Uterus (tissue), 4 donors: Measurements from ENCODE around the gene SV2B. TPM values are rescaled to one million over a fixed set of nuclear protein-coding genes. Genes with fewer than 3 reads are reported as not detected.

Source experiments
- DNase-seq, 2 donors: peaks; one replicate each; pipeline ENCODE4 v3.0.0-alpha.2; 2019 to 2020
- H3K27ac ChIP-seq, 2 donors: fragments of 200-600 bp; sonication (generic); 1 replicate in 1 of 2; 2 replicates in 1 of 2; pipeline ENCODE4 v1.5.1; 2016 to 2018
- H3K27me3 ChIP-seq, 2 donors: fragments of 200-600 bp; sonication (generic); one replicate each; pipeline ENCODE4 v1.5.1; 2018 to 2019; ENCODE audit warnings: control low read depth in 1 of 2
- H3K36me3 ChIP-seq, 2 donors: fragments of 200-600 bp; sonication (generic); one replicate each; pipeline ENCODE4 v1.5.1; 2019; ENCODE audit warnings: control low read depth in 1 of 2
- H3K4me1 ChIP-seq, 2 donors: fragments of 200-600 bp; sonication (generic); one replicate each; pipeline ENCODE4 v1.5.1; 2018 to 2019; ENCODE audit warnings: control low read depth in 1 of 2
- H3K4me3 ChIP-seq, 2 donors: fragments of 200-600 bp; sonication (generic); 1 replicate in 1 of 2; 2 replicates in 1 of 2; pipeline ENCODE4 v1.5.1; 2018 to 2019; ENCODE audit warnings: mild to moderate bottlenecking in 1 of 2
- H3K9me3 ChIP-seq, 2 donors: fragments of 200-600 bp; sonication (generic); one replicate each; pipeline ENCODE4 v1.5.1; 2019; ENCODE audit warnings: control low read depth in 1 of 2
- CTCF ChIP-seq, 4 experiments: fragments of 200-600 bp in 2 of 4; fragments of 450-650 bp in 2 of 4; sonication (generic) in 2 of 4; IDR thresholded peaks; one replicate each; pipeline ENCODE4 v1.5.1; 2016 to 2019; ENCODE audit warnings: antibody characterized with exemption in 4 of 4, mild to moderate bottlenecking in 2 of 4, moderate library complexity in 1 of 4
- POLR2A ChIP-seq, 2 donors: fragments of 450-650 bp; IDR thresholded peaks; one replicate each; pipeline ENCODE4 v1.6.1; 2016; ENCODE audit warnings: antibody characterized with exemption in 2 of 2, mild to moderate bottlenecking in 1 of 2, moderate library complexity in 1 of 2
- intact Hi-C: fragments of 100-400 bp; cut with DNase I; formaldehyde crosslinking; loops from one replicate; pipeline ENCODE4 v1.15.1; 2023; ENCODE audit warnings: low total_unique reads
- total RNA-seq, 4 donors: library from RNA; depleted of rRNA in 3 of 4; stranded (reverse); fragments of >200 nt in 3 of 4; gene quantifications; one replicate each; pipeline versions ENCODE4 v1.1.0 to v1.2.4, GENCODE V29; 2014 to 2023
- donor health status: DM: yes; HTN: yes; CAD: no.

SV2B gene
- total RNA-seq, 4 donors from 2014 or later, result 0.26 to 1.1 (median 0.87) TPM

DNA sequence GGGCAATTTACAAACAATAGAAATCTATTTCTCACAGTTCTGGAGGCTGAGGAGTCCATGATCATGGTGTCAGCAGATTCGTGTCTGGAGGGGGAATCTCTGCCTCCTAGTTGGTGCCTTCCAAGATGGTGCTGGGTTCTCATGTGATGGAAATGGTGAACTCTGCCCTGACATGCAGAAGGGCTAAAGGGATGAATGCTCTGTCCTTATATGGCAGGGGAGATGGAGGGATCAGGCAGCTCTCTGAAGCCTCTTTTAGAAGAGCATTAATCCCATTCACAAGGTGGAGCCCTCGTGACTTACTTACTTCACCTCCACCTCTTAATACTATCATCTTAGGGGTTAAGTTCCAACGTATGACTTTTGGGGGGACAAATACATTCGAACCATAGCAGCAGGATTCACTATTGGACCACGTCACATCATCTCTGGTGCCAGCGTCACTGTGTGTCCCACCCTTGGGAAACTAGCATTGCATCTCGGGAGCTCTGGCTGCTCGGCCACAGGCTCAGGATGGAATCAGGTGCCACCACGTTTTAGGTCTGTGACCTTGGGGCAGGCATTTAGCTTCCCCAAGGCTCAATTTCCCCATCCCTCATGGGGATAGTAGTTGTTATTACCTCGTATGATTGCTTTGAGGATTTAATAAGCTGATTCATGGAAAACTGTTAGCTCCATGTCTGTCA, 53.0 kb downstream of the SV2B start:
- Histone ChIP-seq H3K36me3 (no peaks in the 10 kb centered on the region), H3K9me3 (no peaks in the 10 kb centered on the region), H3K27ac (no peak overlapping the region), H3K4me3 (no peak overlapping the region), H3K27me3 (no peaks in the 10 kb centered on the region), H3K4me1 (no peaks in the 10 kb centered on the region)
- intact Hi-C loops, result no loop called here
- DNase-seq, result no peak
- TF ChIP-seq POLR2A (IDR thresholded peaks at IDR 0.05) (no peak), CTCF (IDR thresholded peaks at IDR 0.05) (no peak)

DNA sequence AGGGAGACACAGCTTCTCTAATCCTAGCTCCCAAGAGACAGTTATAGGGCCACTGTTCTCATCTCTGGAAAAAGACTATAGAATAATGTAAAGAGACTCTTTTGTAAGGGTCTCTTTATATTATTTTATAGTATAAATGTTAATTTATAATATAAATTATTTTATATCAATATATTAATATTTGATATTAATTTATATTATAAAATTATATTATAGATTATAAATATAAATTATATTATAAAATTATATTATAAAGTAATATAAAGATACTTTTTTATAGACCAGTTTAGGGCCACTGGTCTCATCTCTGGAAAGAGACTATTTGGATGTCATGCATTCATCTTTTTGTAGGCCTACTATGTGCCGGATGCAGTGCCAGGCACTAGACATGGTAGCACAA, 53.9 kb downstream of the SV2B start:
- intact Hi-C loops, result no loop called here
- DNase-seq, result no peak
- no peaks in the 10 kb centered on the region for H3K36me3 ChIP-seq
- H3K9me3 ChIP-seq, result no peaks in the 10 kb centered on the region
- no peak overlapping the region for H3K4me3 ChIP-seq
- TF ChIP-seq POLR2A (IDR thresholded peaks at IDR 0.05), result no peak
- no peak for TF ChIP-seq CTCF (IDR thresholded peaks at IDR 0.05)
- H3K4me1 ChIP-seq, result no peaks in the 10 kb centered on the region
- no peaks in the 10 kb centered on the region for H3K27me3 ChIP-seq
- no peak overlapping the region for H3K27ac ChIP-seq

- intact Hi-C loops, result no loop called here
- no peaks in the 10 kb centered on the region for H3K27me3 ChIP-seq
- TF ChIP-seq CTCF (IDR thresholded peaks at IDR 0.05) (no peak), POLR2A (IDR thresholded peaks at IDR 0.05) (no peak)
These were observed 56.2 kb downstream of the SV2B start for GRCh38 chr15:91156175-91156726.

DNA sequence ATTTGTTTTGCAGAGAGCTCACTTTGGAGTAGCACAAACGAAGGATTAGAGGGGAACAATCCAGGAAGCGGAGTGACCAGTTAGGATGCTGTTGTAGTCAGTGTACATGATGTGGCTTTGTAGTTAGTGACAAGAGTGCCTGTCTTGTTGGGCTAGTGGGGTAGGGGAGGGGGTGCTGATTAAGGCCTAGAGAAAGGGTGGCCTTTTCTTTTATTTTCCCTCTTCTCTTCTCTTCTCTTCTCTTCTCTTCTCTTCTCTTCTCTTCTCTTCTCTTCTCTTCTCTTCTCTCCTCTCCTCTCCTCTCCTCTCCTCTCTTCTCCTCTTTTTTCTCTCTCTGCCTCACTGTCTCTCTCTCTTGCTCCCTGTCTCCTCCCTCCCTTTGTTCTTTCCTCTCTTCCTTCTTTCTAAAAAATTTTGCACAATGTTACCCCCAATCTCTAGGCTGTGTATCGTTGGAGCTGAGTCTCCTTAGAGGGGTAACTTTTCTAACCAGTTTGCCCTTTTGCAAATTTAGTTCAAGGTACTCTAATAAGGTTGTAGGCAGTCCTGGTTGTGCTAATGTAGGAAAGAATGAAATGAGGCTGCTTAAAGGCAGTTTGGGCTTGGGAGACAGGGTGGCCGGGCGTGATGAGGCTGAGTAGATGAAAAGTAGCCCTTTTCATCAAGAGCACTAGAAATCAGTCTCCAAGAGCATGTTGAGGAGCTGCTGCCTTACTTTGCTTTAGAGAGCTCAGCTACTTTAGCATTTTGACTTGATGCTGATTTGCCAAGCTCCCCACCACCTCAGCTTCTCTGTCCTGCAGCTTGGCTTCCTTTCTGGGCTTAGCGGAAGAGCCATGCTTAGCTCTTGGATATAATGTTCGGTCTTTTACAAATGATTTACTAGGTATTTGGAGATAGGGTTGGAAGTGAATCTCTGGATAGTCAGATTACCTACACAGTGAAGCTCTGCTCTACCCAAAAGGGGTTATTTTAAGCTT, 58.6 kb downstream of the SV2B start:
- Histone ChIP-seq H3K9me3 (no peaks in the 10 kb centered on the region), H3K4me1 (no peaks in the 10 kb centered on the region), H3K36me3 (no peaks in the 10 kb centered on the region), H3K27me3 (no peaks in the 10 kb centered on the region), H3K27ac (no peak overlapping the region), H3K4me3 (no peak overlapping the region)
- no peak for TF ChIP-seq POLR2A (IDR thresholded peaks at IDR 0.05)
- no peak for TF ChIP-seq CTCF (IDR thresholded peaks at IDR 0.05)
- intact Hi-C loops, result no loop called here
- DNase-seq, result no peak

More at GRCh38 chr15:91156175-91156726, 56.2 kb downstream of the SV2B start:
- no peak for DNase-seq
- no peak overlapping the region for H3K4me3 ChIP-seq
- no peak overlapping the region for H3K27ac ChIP-seq
- no peaks in the 10 kb centered on the region for H3K4me1 ChIP-seq
- no peaks in the 10 kb centered on the region for H3K36me3 ChIP-seq
- H3K9me3 ChIP-seq, result no peaks in the 10 kb centered on the region
